ENCODE measurements around the gene RHOC. TPM values are rescaled to one million over a fixed set of nuclear protein-coding genes. Genes with fewer than 3 reads are reported as not detected.

RHOC gene
- polyA plus RNA-seq, 1 of the 3 experiments (the other 2 are of a cell fraction), result 1,028 TPM

- DNase-seq, result no peak
- no peaks in the 10 kb centered on the region for H3K27me3 ChIP-seq (ENCODE audit: insufficient read depth)
- peaks cover 7% of the 10 kb centered on the region for H3F3A ChIP-seq (replicated peaks; ENCODE audit: insufficient read depth)
- H3K9ac ChIP-seq, result no peak overlapping the region
- 94% methylated on average over 6 of the region's 15 CpGs for WGBS (ENCODE audit: low lambda C conversion rate)
- H3K4me3 ChIP-seq (ENCODE audit: low read depth in 2 of 2, low read length in 1 of 2), result no peak overlapping the region
- no peaks in the 10 kb centered on the region for H3K9me2 ChIP-seq
- peaks cover 24 to 53% of the 10 kb centered on the region in 2 experiments for H3K36me3 ChIP-seq (replicated peaks in 1 of 2; ENCODE audit: control insufficient read depth in 1 of 2, insufficient read depth in 2 of 2, low read length in 1 of 2)
- no peak for TF ChIP-seq IRF3 (IDR thresholded peaks at IDR 0.05; ENCODE audit: low read depth, low read length)
- TF ChIP-seq RFX5 (IDR thresholded peaks at IDR 0.05; ENCODE audit: low read length), result no peak
- no peak for TF ChIP-seq JUND (IDR thresholded peaks at IDR 0.05)
- no peak for TF ChIP-seq RXRA (IDR thresholded peaks at IDR 0.05; ENCODE audit: borderline replicate concordance, low read depth)
- no peak for TF ChIP-seq ELF1 (IDR thresholded peaks at IDR 0.05)
- no peak for TF ChIP-seq FOSL2 (IDR thresholded peaks at IDR 0.05; ENCODE audit: borderline replicate concordance, low read depth)
- TF ChIP-seq, protein P1, sequence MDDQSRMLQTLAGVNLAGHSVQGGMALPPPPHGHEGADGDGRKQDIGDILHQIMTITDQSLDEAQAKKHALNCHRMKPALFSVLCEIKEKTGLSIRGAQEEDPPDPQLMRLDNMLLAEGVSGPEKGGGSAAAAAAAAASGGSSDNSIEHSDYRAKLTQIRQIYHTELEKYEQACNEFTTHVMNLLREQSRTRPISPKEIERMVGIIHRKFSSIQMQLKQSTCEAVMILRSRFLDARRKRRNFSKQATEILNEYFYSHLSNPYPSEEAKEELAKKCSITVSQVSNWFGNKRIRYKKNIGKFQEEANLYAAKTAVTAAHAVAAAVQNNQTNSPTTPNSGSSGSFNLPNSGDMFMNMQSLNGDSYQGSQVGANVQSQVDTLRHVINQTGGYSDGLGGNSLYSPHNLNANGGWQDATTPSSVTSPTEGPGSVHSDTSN (IDR thresholded peaks at IDR 0.05), result no peak
- no peak for TF ChIP-seq YY1 (IDR thresholded peaks at IDR 0.05; ENCODE audit: low read depth)
- no peak for TF ChIP-seq EP300 (IDR thresholded peaks at IDR 0.05; ENCODE audit: borderline replicate concordance in 1 of 2, low read depth in 1 of 2, low read length in 1 of 2)
- TF ChIP-seq TEAD4 (IDR thresholded peaks at IDR 0.05; ENCODE audit: borderline replicate concordance, insufficient read depth), result no peak
- TF ChIP-seq CHD2 (IDR thresholded peaks at IDR 0.05; ENCODE audit: low read length, partially characterized antibody), result no peak
- no peak for TF ChIP-seq MXI1 (IDR thresholded peaks at IDR 0.05; ENCODE audit: low read depth, low read length)
- no peak for TF ChIP-seq GATA2 (CRISPR knock-in tag; IDR thresholded peaks at IDR 0.05)
- TF ChIP-seq POLR2AphosphoS5 (IDR thresholded peaks at IDR 0.05; ENCODE audit: low read depth, low read length), result no peak
- no peak for TF ChIP-seq SIN3A (IDR thresholded peaks at IDR 0.05; ENCODE audit: borderline replicate concordance, low read depth, low read length)
- no peak for TF ChIP-seq NRF1 (IDR thresholded peaks at IDR 0.05; ENCODE audit: low read depth, low read length)
- no peak for TF ChIP-seq MAX (IDR thresholded peaks at IDR 0.05; ENCODE audit: low read depth)
- H3K79me2 ChIP-seq (ENCODE audit: insufficient read depth), result no peaks in the 10 kb centered on the region
- no peaks in the 10 kb centered on the region for H4K20me1 ChIP-seq (ENCODE audit: insufficient read depth)
- H2AFZ ChIP-seq (ENCODE audit: low read depth), result no peak overlapping the region
- POLR2A ChIA-PET, result no interaction called here
- no peak overlapping the region for H3K4me2 ChIP-seq
- peaks cover 2 to 8% of the 10 kb centered on the region in 2 experiments; a peak in 3 of 4 replicates for H3K4me1 ChIP-seq (ENCODE audit: control insufficient read depth in 1 of 2, insufficient read depth in 2 of 2, low read depth in 1 of 2, low read length in 1 of 2)
- H3K9me3 ChIP-seq, result no peaks in the 10 kb centered on the region
- CTCF ChIA-PET, result interaction anchor here (1.0 kb wide), 1 partner anchor 21 kb away, joined by 3 read pairs; no protein-coding TSS in a partner anchor
- H3K27ac ChIP-seq (ENCODE audit: low read depth in 2 of 2, low read length in 1 of 2), result no peak overlapping the region
Observed at GRCh38 chr1:112694363-112694929, 12.5 kb downstream of the RHOC start.

Measured in SK-N-SH (cell line).